Measurements from ENCODE around the gene AP3D1.
A peak's percentile ranks its signal among the peaks of the same experiment; 100 is the strongest.

Gene AP3D1

GRCh38 chr19:2180881-2181632 is 29.7 kb upstream of the AP3D1 start:
- FAIRE-seq, result no peak

- FAIRE-seq, result no peak
These were observed 28.7 kb upstream of the AP3D1 start for GRCh38 chr19:2180114-2180513.

- FAIRE-seq, result no peak
These were observed 27.7 kb upstream of the AP3D1 start for GRCh38 chr19:2179095-2179494.

GRCh38 chr19:2176337-2176994 is 25.1 kb upstream of the AP3D1 start:
- FAIRE-seq, result no peak

- FAIRE-seq, result no peak
These were observed 24.4 kb upstream of the AP3D1 start for GRCh38 chr19:2175742-2176141.

GRCh38 chr19:2173767-2174577 is 22.6 kb upstream of the AP3D1 start:
- no peak for FAIRE-seq

GRCh38 chr19:2173388-2173766 is 22.0 kb upstream of the AP3D1 start:
- FAIRE-seq, result no peak

GRCh38 chr19:2171349-2172145 is 20.2 kb upstream of the AP3D1 start:
- no peak for FAIRE-seq

GRCh38 chr19:2170987-2171348 is 19.6 kb upstream of the AP3D1 start:
- no peak for FAIRE-seq

- FAIRE-seq, result no peak
These were observed 18.9 kb upstream of the AP3D1 start for GRCh38 chr19:2170219-2170618.

GRCh38 chr19:2168619-2169424 is 17.5 kb upstream of the AP3D1 start:
- peak; percentile 89 for FAIRE-seq

GRCh38 chr19:2167896-2168618 is 16.7 kb upstream of the AP3D1 start:
- FAIRE-seq, result no peak

- no peak for FAIRE-seq
These were observed 15.7 kb upstream of the AP3D1 start for GRCh38 chr19:2166741-2167738.

GRCh38 chr19:2164020-2164998 is 12.9 kb upstream of the AP3D1 start:
- FAIRE-seq, result no peak

- no peak for FAIRE-seq
These were observed 9.0 kb upstream of the AP3D1 start for GRCh38 chr19:2160379-2160778.

- no peak for FAIRE-seq
These were observed 6.1 kb upstream of the AP3D1 start for GRCh38 chr19:2157452-2157851.

- FAIRE-seq, result no peak
These were observed 3.3 kb upstream of the AP3D1 start for GRCh38 chr19:2154587-2155075.

GRCh38 chr19:2150794-2151338 is 500 bp downstream of the AP3D1 start:
- no peak for FAIRE-seq

Data from islet of Langerhans (tissue), 1 donor.